Stimulated activated CD8-positive, alpha-beta memory T cell treated with anti-CD3 and anti-CD28 coated beads, Interleukin-15, amount 100 ng/mL, for 24 hours (primary cell): ENCODE data around the gene EVC2.

Source experiments
- DNase-seq: peaks from one replicate; pipeline ENCODE4 v3.0.0-alpha.2; 2020; ENCODE audit warnings: low read depth

Gene EVC2, protein sequence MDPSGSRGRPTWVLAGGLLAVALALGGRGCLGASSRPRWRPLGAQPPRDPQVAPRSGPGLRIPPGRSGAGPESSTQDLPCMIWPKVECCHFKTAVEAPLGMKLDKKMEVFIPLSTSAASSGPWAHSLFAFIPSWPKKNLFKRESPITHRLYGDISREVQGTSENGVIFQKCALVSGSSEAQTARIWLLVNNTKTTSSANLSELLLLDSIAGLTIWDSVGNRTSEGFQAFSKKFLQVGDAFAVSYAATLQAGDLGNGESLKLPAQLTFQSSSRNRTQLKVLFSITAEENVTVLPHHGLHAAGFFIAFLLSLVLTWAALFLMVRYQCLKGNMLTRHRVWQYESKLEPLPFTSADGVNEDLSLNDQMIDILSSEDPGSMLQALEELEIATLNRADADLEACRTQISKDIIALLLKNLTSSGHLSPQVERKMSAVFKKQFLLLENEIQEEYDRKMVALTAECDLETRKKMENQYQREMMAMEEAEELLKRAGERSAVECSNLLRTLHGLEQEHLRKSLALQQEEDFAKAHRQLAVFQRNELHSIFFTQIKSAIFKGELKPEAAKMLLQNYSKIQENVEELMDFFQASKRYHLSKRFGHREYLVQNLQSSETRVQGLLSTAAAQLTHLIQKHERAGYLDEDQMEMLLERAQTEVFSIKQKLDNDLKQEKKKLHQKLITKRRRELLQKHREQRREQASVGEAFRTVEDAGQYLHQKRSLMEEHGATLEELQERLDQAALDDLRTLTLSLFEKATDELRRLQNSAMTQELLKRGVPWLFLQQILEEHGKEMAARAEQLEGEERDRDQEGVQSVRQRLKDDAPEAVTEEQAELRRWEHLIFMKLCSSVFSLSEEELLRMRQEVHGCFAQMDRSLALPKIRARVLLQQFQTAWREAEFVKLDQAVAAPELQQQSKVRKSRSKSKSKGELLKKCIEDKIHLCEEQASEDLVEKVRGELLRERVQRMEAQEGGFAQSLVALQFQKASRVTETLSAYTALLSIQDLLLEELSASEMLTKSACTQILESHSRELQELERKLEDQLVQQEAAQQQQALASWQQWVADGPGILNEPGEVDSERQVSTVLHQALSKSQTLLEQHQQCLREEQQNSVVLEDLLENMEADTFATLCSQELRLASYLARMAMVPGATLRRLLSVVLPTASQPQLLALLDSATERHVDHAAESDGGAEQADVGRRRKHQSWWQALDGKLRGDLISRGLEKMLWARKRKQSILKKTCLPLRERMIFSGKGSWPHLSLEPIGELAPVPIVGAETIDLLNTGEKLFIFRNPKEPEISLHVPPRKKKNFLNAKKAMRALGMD

DNA sequence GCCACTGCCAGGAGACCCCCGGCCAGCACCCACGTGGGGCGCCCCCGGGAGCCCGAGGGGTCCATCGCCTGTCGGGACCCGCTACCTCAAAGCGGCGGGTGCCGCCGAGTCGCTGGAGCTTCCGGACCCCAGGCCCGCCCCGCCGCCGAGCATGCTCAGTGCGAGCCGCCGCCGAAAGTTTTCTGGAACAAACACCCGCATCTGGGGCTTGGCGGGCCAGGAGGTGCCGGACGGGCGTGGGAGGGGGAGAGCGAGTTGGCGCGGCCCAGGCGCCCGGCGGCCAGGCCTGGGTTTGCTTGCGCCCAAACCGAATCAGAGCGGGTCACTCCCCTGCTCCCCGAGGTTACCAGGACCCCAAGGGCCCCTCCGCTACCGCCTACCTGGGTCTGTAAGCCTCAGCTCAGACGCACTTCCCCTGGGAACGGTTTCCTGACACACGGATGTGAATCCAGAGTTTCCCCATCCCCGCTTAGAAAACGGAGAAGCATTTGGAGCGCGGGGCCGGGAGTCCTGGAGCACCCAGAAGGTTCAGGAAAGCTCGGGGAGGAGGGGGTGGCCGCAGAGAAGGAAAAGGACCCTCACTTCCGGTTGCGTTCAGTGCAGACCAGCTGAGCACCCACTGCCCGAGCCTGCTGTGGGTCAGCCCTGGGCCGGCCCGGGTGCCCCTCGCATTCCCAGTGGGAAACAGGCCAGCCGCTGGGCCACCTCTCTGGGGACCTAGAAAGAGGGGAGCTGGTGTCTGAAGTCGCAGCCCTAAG, at the start of gene EVC2:
Gene EVC2 (minus strand): TSS at position 111 of the 758 bp plus-strand sequence. CDS start 46 bp downstream, at position 65.
- DNase-seq: no peak

DNA sequence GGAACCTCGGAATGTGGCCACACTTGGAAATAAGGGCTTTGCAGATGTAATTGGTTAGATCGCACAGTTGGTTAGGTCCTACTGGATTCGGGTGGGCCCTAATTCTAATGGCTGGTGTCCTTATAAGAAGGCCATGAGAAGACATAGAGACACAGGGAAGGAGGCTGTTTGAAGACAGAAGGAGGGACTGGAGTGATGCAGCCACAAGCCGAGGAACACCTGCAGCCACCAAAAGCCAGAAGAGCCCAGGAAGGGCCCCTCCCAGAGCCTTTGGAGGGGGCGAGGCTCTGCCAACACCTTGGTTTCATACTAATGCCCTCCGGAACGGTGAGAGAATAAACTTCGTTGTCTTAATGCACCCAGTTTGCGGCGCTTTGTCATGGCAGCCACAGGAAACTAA, 49.6 kb upstream of the EVC2 start:
- no peak for DNase-seq

DNA sequence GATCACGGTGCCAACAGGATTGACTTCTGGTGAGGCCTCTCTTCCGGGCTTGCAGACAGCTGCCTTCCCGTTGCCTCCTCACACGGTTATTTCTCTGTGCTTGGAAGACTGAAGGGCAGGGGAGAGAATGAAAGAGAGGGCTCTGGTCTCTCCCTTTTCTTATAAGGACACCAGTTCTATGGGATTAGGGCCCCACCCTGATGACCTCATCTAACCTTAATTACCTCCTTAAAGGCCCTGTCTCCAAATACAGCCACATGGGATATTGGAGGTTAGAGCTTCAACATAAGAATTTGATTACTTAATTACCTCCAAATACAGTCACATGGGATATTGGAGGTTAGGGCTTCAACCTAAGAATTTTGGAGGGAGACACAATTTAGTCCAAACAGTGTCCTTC, 49.2 kb upstream of the EVC2 start:
- DNase-seq: no peak

DNA sequence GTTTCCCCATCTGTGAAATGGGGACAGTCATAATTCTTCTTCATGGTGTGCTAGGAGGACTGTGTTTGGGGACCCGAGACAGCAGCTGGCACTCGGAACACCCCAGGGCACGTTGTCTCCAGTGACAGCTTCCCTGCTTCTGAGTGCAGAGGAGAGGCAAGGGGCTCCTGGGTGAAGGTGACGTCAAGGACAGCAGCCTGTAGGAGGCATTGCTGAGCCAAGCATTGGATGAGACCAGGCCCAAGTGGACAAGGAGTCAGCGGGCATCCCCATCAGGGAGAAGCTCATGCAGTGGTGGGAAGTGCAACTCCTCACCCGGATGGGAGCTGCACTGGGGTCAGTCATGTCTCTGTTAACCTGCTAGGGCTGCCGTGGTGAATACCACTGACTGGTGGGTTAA, 48.7 kb upstream of the EVC2 start:
- no peak for DNase-seq

DNA sequence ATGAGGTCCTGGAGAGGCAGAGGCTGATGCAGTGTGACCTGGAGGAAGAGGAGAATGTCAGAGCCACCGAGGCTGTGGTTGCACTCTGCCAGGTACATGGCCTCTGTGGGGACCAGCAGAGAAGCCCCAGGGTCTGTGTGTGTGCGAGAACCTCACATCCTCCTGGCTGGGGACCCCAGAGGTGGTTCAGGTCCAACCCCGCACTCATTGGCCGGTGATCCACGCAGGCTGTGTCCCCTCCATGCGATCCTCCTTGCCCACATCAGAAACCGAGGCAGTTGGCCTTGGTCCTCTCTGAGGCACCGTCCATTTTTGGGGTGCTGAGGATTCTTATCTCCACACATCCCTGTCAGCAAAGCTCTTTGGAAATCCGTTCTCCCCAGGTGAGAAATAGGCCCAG, 47.9 kb upstream of the EVC2 start:
- no peak for DNase-seq

DNA sequence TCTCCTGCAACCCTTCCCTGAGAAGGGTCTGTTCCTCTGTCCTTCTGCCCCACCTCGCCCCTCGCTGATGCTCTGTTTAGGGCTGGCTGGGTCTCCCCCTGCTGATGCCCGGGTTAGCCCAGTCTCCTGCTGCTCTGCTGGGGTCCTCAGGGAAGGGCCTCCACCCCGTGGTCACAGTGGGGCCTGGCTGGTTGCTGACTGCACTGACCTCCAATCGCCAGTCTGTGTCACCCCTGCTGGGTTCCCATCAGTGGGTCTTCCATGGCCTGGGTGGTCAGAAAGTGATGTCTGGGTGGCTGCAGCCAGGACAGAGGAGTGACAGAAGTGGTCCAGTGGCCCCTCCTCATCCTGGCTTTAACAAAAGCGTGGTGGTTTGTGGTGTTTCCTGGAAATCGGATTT, 47.3 kb upstream of the EVC2 start:
- no peak for DNase-seq

DNA sequence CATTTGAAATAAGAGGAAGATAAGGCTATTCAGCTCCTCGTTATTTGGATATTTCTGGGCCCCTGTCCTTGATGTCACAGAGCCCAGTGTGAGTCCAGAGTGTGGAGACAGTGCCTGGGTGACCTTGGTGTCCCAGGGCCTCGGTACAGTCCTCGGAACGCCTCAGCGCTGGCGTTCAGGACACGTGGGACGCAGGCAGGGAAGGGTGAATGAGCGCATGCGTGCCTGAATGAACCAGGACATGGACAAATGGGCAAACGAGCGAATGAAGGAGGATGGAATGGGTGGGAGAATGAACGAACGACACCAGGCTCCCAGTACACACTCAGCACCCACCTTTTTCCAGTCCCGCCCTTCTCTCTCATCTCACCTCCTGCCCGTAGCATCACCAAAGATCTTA, 46.8 kb upstream of the EVC2 start:
- DNase-seq: no peak

DNA sequence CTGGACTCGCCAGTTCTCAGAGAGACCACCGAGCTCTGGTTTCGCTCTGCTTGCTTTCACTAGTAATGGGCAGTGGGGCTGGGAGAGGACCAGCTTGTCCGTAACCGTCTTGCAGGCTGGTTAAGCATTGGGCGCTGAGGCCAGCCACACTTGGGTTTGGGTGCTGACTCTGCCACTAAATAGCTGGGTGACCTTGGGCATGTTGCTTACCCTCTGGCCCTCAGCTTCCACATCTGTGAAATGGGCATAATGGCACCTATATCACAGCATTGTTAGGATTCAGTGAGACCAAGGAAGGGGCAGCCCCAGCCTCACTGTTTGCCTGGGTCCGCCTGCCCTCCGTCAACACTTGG, 46.1 kb upstream of the EVC2 start:
- DNase-seq: no peak

DNA sequence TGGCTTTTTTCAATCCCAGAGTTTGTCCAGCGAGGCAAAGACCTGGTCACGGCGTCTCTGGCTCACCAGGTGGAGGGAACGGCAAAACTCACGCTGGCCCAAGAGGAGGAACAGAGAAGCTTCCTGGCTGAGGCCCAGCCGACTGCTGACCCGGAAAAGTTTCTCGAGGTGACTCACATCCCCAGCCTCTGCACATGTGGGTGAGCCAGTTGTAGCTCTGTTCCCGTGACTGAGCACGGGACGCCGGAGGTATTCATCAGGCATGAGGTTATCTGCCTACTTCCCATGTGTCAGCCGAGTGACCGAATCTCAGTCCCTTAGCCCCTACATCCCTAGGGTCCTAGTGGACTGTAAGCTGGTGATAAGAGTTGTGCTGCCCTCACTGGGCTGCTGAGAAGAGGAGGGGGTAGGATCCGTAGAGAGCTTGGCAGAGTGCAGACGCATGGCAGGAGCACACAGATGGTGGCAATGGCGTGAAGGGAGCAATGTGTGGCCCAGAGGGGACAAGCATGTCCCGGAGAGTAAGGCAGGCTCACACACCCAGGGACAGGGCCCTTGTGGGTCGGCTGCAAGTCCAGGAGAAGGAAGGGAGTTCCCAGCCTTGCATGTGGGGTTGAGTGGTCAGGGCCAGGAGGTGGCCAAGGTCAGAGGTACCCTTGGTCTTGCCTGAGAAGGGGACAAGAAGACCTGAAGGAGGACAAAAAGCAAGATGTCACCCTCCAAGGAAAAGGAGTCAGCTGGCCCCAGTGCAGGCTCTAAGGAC, 45.6 kb upstream of the EVC2 start:
- DNase-seq: no peak

DNA sequence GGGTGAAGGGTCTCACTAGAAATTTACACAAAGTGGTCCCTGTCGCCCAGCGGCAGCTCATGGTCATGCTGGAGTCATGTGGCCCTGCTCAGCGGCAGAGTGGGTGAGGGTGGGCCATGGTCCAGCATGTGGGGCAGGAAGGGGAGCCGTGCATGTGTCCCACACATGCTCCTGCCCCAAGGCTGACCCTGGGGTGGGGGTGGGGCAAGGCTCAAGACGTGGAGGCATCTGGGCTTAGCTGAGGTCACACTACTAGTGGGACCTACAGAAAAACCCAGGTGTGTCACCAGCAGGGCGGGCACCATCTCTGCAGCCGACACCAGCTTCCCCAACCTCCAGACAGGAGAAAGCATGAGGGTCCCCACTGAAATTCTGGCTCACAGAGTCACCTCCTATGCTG, 45.0 kb upstream of the EVC2 start:
- no peak for DNase-seq

DNA sequence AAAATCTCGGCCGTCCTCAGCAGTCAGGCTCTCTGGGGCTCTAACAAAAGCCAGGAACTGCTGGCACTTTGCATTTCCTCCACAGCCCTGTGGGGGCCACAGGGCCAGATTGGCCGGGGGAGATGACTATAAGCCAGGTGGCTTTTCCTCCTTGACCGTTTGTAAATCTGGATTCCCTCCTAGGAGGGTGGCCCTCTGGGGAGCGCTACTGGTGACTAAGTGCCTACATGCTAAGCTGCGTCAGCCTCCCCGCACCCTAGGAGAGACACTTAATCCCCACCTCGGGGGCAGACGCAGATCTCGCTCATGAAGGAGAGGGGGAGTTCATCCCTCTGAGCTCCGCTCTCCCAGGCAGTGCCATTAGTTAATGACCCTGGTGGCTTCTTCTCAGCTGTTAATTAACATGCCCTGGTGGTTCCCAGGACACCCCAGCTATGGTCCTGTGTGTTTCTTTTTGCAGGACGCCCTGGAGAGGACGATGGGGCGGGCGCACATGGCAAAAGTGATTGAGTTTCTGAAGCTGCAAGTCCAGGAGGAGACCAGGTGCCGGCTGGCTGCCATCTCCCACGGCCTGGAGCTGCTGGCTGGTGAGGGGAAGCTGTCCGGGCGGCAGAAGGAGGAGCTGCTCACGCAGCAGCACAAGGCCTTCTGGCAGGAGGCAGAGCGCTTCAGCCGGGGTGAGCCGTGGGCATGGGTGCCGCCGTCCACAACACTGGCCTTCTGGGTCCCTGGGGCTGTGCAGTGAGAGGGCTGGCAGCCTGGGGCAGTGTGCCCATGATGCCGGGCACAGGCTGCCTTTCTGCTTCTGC, 44.2 kb upstream of the EVC2 start:
- no peak for DNase-seq

DNA sequence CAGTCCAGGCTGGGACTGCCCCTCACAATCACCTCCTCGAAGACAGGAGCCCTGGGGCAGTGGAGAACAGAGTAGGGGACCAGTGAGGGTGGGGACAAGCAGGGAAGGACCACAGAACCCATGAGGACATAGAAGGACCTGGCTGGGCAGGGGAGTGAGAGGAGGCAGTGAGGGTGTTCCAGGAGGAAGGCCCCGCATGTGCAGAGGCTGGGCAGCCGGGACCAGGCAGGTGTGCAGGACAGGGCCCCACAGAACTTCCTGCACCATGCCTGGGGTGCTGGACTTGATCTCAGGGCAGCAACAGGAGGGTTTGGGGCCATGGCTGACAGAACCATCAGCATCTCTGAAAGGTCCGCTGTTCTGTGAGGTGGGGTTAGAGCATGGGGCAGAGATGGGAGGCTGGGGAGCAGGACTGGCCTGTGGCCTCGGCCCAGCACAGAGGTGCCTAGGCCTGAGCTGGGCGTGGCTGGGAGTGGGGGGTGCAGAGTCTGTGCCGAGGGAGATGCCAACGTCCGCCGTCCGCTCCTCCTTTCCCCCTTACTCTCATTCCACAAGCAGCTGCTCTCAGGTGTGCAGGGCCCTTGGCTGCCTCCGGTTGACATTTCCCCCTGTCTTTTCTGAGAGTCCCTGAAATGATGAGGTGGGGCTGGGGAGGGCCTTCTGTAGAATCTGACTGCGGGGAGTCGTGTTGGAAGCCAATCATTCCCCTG, 43.5 kb upstream of the EVC2 start:
- DNase-seq: no peak

DNA sequence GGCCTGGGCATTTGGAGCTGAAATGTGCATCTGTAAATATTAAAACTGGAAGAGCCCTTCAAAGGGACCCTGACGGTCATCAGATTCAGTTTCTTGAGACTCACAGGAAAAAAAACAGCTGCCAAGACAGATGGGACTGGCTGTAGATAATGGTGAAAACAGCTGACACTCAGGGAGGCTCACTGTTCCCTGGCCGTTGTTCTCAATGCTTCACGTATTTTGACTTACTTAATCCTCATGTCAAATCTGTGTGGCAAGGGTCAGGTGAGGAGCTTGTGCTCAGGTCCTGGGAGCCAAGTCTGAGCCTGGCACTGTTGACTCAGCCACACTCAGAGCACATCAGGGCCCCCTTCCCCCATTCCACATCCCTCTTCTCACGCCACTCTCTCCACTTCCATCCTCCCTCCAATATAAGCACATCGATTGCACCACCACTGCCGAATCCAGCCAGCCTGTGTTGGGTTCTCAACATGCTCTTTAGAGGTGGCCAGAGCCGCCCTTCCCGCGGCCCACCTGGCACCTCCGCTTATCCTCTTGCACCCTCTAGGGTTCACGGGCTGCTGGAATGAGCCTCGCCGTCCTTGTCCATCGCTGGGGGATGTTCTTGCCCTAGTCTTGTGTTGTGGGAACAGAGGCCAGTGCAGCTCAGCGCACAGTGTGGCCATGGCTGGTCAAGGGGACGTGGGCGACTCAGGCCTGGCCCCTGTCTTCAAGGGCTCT, 42.7 kb upstream of the EVC2 start:
- no peak for DNase-seq

DNA sequence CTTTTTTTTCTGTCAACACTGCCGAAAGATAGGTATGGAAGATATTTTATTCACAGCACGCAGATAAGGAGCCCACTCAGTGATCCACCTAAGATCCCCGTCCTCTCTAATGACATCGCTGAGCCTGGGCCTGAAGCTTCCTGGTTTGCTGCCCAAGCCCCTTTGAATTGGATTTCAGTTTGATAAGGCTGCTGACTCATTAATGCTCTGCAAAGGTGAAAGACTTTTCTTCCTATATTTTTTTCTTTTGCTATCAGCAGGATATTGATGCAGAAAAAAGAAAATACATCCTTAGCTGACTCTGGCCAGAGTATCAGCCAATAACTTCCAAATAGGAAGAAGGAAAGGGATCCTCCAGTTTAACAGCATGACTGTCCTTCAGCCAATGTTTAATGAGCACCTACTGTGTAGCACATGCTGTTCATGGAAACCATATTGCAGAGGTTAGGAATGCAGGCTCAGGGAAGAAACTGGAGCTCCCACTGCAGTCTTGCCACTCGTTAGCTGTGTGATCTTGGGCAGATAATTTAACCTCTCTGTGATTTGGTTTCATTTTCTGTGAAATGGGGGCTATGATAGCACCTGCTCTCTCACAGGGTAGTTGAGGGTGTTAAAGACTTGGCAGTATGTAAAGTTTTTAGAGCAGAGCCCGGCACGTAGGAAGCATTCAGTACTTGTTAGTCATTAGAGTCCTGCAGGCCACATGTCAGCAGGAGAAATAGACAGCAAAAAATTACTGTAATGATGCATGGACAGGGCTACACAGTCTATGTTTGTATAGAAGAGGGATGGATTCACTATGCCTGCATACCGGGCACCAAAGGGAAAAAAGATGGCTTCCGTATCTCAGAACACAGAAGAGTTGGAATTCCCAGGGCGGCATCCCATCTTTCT, 41.9 kb upstream of the EVC2 start:
- DNase-seq: no peak

DNA sequence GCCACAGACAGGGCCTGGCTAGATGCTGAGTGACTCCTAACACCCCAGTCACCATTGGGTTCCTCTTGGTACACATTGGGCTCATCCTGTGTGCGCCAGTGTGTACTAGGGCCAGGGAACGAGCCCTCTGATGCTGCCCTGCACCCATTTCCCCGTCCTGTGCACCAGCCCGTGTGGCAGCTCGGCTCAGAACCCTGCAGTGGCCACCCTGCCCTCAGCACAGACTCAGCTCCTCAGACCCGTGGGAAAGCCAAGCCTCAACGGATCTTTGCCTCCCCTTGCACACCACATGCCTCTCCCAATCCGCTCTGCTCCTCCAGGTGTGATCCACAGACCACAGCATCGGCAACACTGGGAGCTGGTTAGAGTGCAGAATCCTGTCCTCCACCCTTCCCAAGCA, 41.2 kb upstream of the EVC2 start:
- no peak for DNase-seq

DNA sequence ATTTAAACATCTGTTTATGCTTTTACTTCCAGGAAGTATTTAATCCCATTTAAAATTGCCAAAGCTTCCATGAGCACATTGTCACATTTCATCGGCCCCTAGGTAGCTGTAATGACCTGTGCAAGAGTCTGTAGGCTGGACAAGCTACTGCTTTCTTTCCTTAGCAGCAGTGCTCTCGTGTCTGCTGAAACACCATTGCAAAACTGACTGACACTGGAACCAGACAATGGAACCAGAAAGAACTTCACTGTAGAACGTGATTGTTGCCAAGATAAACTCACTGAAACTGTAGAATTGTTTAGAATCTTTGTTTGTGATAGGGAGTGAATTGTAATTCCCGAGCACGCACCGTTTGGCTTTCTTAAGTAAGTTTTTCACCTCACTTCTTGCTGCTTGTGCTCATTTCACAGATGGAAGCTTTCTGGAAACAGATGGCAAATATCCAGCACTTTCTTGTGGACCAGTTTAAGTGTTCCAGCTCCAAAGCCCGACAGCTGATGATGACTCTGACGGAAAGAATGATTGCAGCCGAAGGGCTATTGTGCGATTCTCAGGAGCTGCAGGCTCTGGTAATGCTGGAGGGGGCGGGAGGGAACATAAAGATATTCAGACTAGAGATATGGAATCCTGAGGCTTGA, 39.5 kb upstream of the EVC2 start:
- no peak for DNase-seq
